Psoas muscle (tissue), 8 donors: ENCODE data around the gene MRRF. TPM values are rescaled to one million over a fixed set of nuclear protein-coding genes. Genes with fewer than 3 reads are reported as not detected.
"Not testable (repeated sequence)": the region's sequence is repeated elsewhere in the genome, so short reads cannot be mapped to it uniquely, and the experiment has no call there.

Experiments
- ATAC-seq, 4 donors: fragments of 200-7000 bp; cut with Tn5 transposase; one replicate each; pipeline ENCODE4 v1.9.1; 2020; ENCODE audit warnings: moderate library complexity in 3 of 4, mild to moderate bottlenecking in 2 of 4
- DNase-seq, 2 donors: peaks; one replicate each; pipeline ENCODE4 v3.0.0-alpha.2; 2020
- H3K27ac ChIP-seq: fragments of 200-600 bp; one replicate; pipeline ENCODE4 v1.8.0; 2022
- H3K27me3 ChIP-seq, 3 donors: fragments of 200-600 bp in 1 of 3; one replicate each; pipeline versions ENCODE4 v1.6.1 to v1.8.0; 2013 to 2022; ENCODE audit warnings: low read length in 2 of 3, mild to moderate bottlenecking in 2 of 3, moderate library complexity in 1 of 3; ENCODE audit not compliant: insufficient read depth in 3 of 3
- H3K36me3 ChIP-seq, 2 donors: fragments of 200-600 bp in 1 of 2; one replicate each; pipeline versions ENCODE4 v1.6.1 to v1.8.0; 2013 to 2022; ENCODE audit warnings: low read depth in 1 of 2, mild to moderate bottlenecking in 1 of 2, moderate library complexity in 1 of 2; ENCODE audit not compliant: insufficient read depth in 1 of 2
- H3K4me1 ChIP-seq: fragments of 200-600 bp; one replicate; pipeline ENCODE4 v1.8.0; 2022
- H3K4me3 ChIP-seq: fragments of 200-600 bp; one replicate; pipeline ENCODE4 v1.8.0; 2022; ENCODE audit warnings: mild to moderate bottlenecking
- H3K9me3 ChIP-seq: fragments of 200-600 bp; one replicate; pipeline ENCODE4 v1.8.0; 2022
- CTCF ChIP-seq: fragments of 200-600 bp; IDR thresholded peaks from one replicate; pipeline ENCODE4 v1.8.0; 2022; ENCODE audit warnings: antibody characterized with exemption
- WGBS, 3 donors: extraction: QIAGEN DNeasy Blood & Tissue Kit; methylation state at CpG; one replicate each; pipeline versions ENCODE4 v1.1.6 to v1.1.7; 2013; 5-methylcytosine and 5-hydroxymethylcytosine counted together
- intact Hi-C, 2 donors: fragments of 100-400 bp; cut with DNase I; formaldehyde crosslinking; loops; one replicate each; pipeline versions ENCODE4 v1.11.0 to v1.14.2; 2022
- polyA plus RNA-seq, 3 donors: library from polyadenylated mRNA; stranded (reverse); fragments of 200-250 nt; gene quantifications; one replicate each; pipeline ENCODE4 v1.2.3, GENCODE V29; 2013
- total RNA-seq, 4 donors: library from RNA; stranded (reverse); fragmentation: NEBNext Ultra II Directional in 2 of 4; extraction: Animal tissue kit (Norgen Biotek cat#: 25700) in 2 of 4; gene quantifications; one replicate each; pipeline versions ENCODE4 v1.2.1 to v1.2.4, GENCODE V29; 2021 to 2023
- donor health status: healthy with polysubstance abuse.
- donor health status: DM: no; HTN: no; CAD: no; lungs with moderate emphysema.
- donor health status: Bipolar disorder and iron deficiency.
- donor health status: healthy.
- donor health status: DM: yes; HTN: yes; CAD: no.
- donor health status: DM: no; HTN: no; CAD: no.
- donor health status: DM: no; HTN: no; CAD: no.
- donor health status: DM: yes; HTN: yes; CAD: no.

MRRF gene
- total and polyA plus RNA-seq, 7 donors: 23.5 to 61.4 (median 42.8) TPM

- no peak for ATAC-seq
Observed at GRCh38 chr9:122320413-122320881, 55.8 kb downstream of the MRRF start.

GRCh38 chr9:122322553-122322952 lies 57.9 kb downstream of the MRRF start:
- Histone ChIP-seq H3K4me3 (no peak overlapping the region), H3K27me3 (no peaks in the 10 kb centered on the region), H3K9me3 (no peaks in the 10 kb centered on the region), H3K4me1 (peaks cover 18% of the 10 kb centered on the region), H3K36me3 (peaks cover 13 to 42% of the 10 kb centered on the region in 2 donors), H3K27ac (peak overlapping the region; percentile 30)
- WGBS, 3 donors: 36 to 38% (median 37%) methylated on average over 2 of the region's 2 CpGs
- TF ChIP-seq CTCF: no peak
- ATAC-seq: peak in 3 of 4 donors; percentile 33 to 51 (median 48)
- intact Hi-C loops: no loop called here
- DNase-seq: no peak

More at GRCh38 chr9:122320413-122320881, 55.8 kb downstream of the MRRF start:
- peaks cover 18% of the 10 kb centered on the region for H3K4me1 ChIP-seq
- DNase-seq: no peak
- H3K4me3 ChIP-seq: no peak overlapping the region
- no peaks in the 10 kb centered on the region for H3K27me3 ChIP-seq
- 39 to 70% (median 43%) methylated on average over 1 of the region's 1 CpG for WGBS, 3 donors
- no peaks in the 10 kb centered on the region for H3K9me3 ChIP-seq
- TF ChIP-seq CTCF: no peak
- intact Hi-C loops: no loop called here
- H3K27ac ChIP-seq: no peak overlapping the region
- H3K36me3 ChIP-seq: peaks cover 13 to 40% of the 10 kb centered on the region in 2 donors

- intact Hi-C loops, H3K27me3 ChIP-seq, H3K27ac ChIP-seq, H3K9me3 ChIP-seq, DNase-seq, H3K4me3 ChIP-seq, ATAC-seq: not testable (repeated sequence)
- peaks cover 14% of the 10 kb centered on the region for H3K4me1 ChIP-seq
- peaks cover 13 to 62% of the 10 kb centered on the region in 2 donors for H3K36me3 ChIP-seq
- WGBS, 3 donors: 94 to 96% (median 95%) methylated on average over 1 of the region's 1 CpG
Observed at GRCh38 chr9:122324665-122325064, 60.0 kb downstream of the MRRF start.

- no peaks in the 10 kb centered on the region for H3K27me3 ChIP-seq
- H3K27ac ChIP-seq: no peak overlapping the region
- H3K4me1 ChIP-seq: peaks cover 14% of the 10 kb centered on the region
- 41 to 61% (median 42%) methylated on average over 1 of the region's 1 CpG for WGBS, 3 donors
- peaks cover 13 to 63% of the 10 kb centered on the region in 2 donors for H3K36me3 ChIP-seq
- H3K9me3 ChIP-seq: no peaks in the 10 kb centered on the region
- no peak for TF ChIP-seq CTCF
- no peak for DNase-seq
- no peak overlapping the region for H3K4me3 ChIP-seq
- peak in 1 of 4 donors; percentile 72 for ATAC-seq
- intact Hi-C loops: no loop called here
Observed at GRCh38 chr9:122325124-122325523, 60.4 kb downstream of the MRRF start.

- Histone ChIP-seq H3K27me3 (no peaks in the 10 kb centered on the region), H3K9me3 (no peaks in the 10 kb centered on the region), H3K36me3 (peaks cover 13 to 63% of the 10 kb centered on the region in 2 donors), H3K4me1 (peaks cover 10% of the 10 kb centered on the region), H3K4me3 (no peak overlapping the region), H3K27ac (no peak overlapping the region)
- no peak for TF ChIP-seq CTCF
- intact Hi-C loops: no loop called here
- WGBS, 3 donors: 95 to 98% (median 96%) methylated on average over 2 of the region's 2 CpGs
- no peak for DNase-seq
- ATAC-seq: no peak
Observed at GRCh38 chr9:122327175-122327574, 62.5 kb downstream of the MRRF start.
